ENCODE measurements around the gene LIPI.

LIPI gene

DNA sequence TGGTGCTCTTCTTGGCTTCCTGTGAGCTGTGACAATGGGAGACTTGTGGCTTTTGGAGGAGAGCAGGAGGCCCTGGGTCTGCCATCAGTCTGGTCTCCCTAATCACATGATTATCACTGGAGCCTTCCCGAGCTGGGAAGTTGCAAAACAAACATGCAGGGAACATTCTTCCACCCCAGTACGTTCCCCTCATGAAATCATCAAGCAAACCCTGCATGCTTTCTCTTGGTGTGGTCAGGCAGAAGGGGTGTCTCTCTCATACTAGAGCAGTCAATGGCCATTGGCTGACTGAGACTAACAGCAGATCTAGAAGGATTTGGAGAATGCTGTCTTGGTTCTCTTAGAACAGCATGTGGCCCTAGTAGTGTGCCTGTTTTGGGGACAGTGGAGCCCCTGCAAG lies 111.2 kb downstream of the LIPI start:
- Histone ChIP-seq H3K4me1 (ENCODE audit: low read depth, poor library complexity, severe bottlenecking) (no peaks in the 10 kb centered on the region), H3K4me2 (no peak overlapping the region), H4K20me1 (ENCODE audit: insufficient read depth) (no peaks in the 10 kb centered on the region), H3K27ac (no peak overlapping the region), H2AFZ (ENCODE audit: low read depth) (no peak overlapping the region), H3K4me3 (IDR thresholded peaks at IDR 0.05; ENCODE audit: insufficient read depth, low read depth, low read length) (no peak overlapping the region), H3K36me3 (ENCODE audit: insufficient read depth) (no peaks in the 10 kb centered on the region), H3K79me2 (ENCODE audit: insufficient read depth, low read depth) (no peaks in the 10 kb centered on the region), H3K27me3 (ENCODE audit: insufficient read depth, low read depth) (no peaks in the 10 kb centered on the region), H3K9ac (no peak overlapping the region)
- TF ChIP-seq, protein P1, sequence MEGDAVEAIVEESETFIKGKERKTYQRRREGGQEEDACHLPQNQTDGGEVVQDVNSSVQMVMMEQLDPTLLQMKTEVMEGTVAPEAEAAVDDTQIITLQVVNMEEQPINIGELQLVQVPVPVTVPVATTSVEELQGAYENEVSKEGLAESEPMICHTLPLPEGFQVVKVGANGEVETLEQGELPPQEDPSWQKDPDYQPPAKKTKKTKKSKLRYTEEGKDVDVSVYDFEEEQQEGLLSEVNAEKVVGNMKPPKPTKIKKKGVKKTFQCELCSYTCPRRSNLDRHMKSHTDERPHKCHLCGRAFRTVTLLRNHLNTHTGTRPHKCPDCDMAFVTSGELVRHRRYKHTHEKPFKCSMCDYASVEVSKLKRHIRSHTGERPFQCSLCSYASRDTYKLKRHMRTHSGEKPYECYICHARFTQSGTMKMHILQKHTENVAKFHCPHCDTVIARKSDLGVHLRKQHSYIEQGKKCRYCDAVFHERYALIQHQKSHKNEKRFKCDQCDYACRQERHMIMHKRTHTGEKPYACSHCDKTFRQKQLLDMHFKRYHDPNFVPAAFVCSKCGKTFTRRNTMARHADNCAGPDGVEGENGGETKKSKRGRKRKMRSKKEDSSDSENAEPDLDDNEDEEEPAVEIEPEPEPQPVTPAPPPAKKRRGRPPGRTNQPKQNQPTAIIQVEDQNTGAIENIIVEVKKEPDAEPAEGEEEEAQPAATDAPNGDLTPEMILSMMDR (conservative IDR thresholded peaks at IDR 0.05; ENCODE audit: low read depth, low read length) = no peak

DNA sequence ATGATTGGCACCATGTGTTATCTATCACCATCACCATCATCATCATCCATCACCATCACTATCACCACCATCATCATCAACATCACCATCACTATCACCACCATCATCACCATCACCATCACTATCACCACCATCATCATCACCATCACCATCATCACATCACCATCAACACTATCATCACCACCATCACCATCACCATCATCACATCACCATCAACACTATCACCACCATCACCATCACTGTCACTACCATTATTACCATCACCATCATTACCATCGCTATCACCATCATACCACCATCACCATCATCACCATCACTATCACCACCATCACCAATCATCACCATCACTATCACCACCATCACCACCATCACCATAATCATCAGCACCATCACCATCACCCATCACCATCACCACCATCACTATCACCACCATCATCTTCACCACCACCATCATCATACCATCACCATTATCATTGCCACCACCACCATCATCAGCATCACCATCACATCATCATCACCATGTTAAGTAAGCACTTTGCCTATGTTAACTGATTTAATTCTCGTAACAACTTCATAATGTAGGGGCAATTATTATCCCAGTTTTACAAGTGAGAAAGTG lies 112.8 kb downstream of the LIPI start:
- Histone ChIP-seq H4K20me1 (ENCODE audit: insufficient read depth) (no peaks in the 10 kb centered on the region), H3K4me2 (no peak overlapping the region)
- TF ChIP-seq, protein P1 (conservative IDR thresholded peaks at IDR 0.05; ENCODE audit: low read depth, low read length) = no peak

DNA sequence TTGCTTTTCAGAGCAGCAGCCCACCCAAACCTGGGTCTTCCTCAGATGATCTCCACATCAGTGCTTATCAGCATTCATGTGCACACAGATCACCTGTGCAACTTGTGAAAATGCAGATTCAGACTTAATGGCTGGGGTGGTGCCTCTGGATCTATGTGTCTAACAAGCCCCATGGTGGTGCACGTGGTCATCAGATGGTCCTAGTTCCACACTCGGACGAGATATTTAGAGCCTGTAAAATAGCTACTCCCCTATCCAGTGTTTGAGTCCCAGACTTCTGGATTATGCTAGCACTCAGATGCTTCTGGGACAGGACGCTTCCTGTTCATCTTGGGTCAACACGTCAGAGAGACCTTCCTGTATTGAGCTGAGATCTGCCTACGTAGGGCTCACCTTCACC lies 114.2 kb downstream of the LIPI start:
- H3K27me3 ChIP-seq (ENCODE audit: insufficient read depth, low read depth) = no peaks in the 10 kb centered on the region
- H3K4me2 ChIP-seq = no peak overlapping the region
- H3K9ac ChIP-seq = no peak overlapping the region
- TF ChIP-seq, protein P1 (conservative IDR thresholded peaks at IDR 0.05; ENCODE audit: low read depth, low read length) = no peak
- H3K27ac ChIP-seq = no peak overlapping the region
- no peaks in the 10 kb centered on the region for H3K79me2 ChIP-seq (ENCODE audit: insufficient read depth, low read depth)
- no peaks in the 10 kb centered on the region for H3K4me1 ChIP-seq (ENCODE audit: low read depth, poor library complexity, severe bottlenecking)
- no peak overlapping the region for H3K4me3 ChIP-seq (IDR thresholded peaks at IDR 0.05; ENCODE audit: insufficient read depth, low read depth, low read length)
- no peak overlapping the region for H2AFZ ChIP-seq (ENCODE audit: low read depth)
- no peaks in the 10 kb centered on the region for H3K36me3 ChIP-seq (ENCODE audit: insufficient read depth)
- H4K20me1 ChIP-seq (ENCODE audit: insufficient read depth) = no peaks in the 10 kb centered on the region

More for the DNA sequence above, 112.8 kb downstream of the LIPI start:
- H3K9ac ChIP-seq = no peak overlapping the region
- no peaks in the 10 kb centered on the region for H3K4me1 ChIP-seq (ENCODE audit: low read depth, poor library complexity, severe bottlenecking)
- no peaks in the 10 kb centered on the region for H3K79me2 ChIP-seq (ENCODE audit: insufficient read depth, low read depth)
- H3K27ac ChIP-seq = no peak overlapping the region
- H2AFZ ChIP-seq (ENCODE audit: low read depth) = no peak overlapping the region
- H3K36me3 ChIP-seq (ENCODE audit: insufficient read depth) = no peaks in the 10 kb centered on the region
- no peaks in the 10 kb centered on the region for H3K27me3 ChIP-seq (ENCODE audit: insufficient read depth, low read depth)
- H3K4me3 ChIP-seq (IDR thresholded peaks at IDR 0.05; ENCODE audit: insufficient read depth, low read depth, low read length) = no peak overlapping the region

DNA sequence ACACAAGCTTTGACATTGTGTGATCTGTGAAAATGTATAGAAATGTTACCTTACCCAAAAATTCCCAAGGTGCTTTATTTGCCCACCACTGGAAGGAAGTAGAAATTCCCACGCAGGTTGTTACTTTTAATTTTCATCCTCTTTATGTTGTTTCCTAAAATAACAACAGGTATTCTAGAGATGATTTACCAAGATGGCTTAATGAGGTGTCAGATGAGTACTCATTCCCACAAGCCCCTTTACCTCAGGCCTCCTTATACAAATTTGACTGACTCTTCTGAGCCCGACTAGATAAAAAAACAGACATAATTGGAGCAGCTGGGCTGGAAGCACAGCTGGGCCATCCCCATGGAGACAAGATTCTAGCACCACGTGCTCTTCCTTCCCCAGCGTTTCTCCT lies 114.6 kb downstream of the LIPI start:
- Histone ChIP-seq H3K4me1 (ENCODE audit: low read depth, poor library complexity, severe bottlenecking) (no peaks in the 10 kb centered on the region), H3K4me2 (no peak overlapping the region), H3K27me3 (ENCODE audit: insufficient read depth, low read depth) (no peaks in the 10 kb centered on the region), H4K20me1 (ENCODE audit: insufficient read depth) (no peaks in the 10 kb centered on the region), H3K4me3 (IDR thresholded peaks at IDR 0.05; ENCODE audit: insufficient read depth, low read depth, low read length) (no peak overlapping the region), H3K79me2 (ENCODE audit: insufficient read depth, low read depth) (no peaks in the 10 kb centered on the region), H3K27ac (no peak overlapping the region), H3K9ac (no peak overlapping the region), H3K36me3 (ENCODE audit: insufficient read depth) (no peaks in the 10 kb centered on the region), H2AFZ (ENCODE audit: low read depth) (no peak overlapping the region)
- TF ChIP-seq, protein P1 (conservative IDR thresholded peaks at IDR 0.05; ENCODE audit: low read depth, low read length) = no peak
